ENCODE results near the gene PSENEN.

- TF ChIP-seq CTCF (optimal IDR thresholded peaks at IDR 0.05 in 1 of 3, IDR thresholded peaks at IDR 0.05 in 1 of 3, conservative IDR thresholded peaks at IDR 0.05 in 1 of 3; ENCODE audit: extremely low read depth in 1 of 3, insufficient read depth in 2 of 3, low read length in 3 of 3): no peak
- TF ChIP-seq EZH2 (IDR thresholded peaks at IDR 0.05; ENCODE audit: low read length): no peak
Measured at GRCh38 chr19:35715355-35715809, 30.1 kb upstream of the PSENEN start.

Data from keratinocyte (primary cell).